GM21360 (cell line): ENCODE measurements around the gene GALNT3.

Experiments used
- ATAC-seq: cut with Tn5 transposase; IDR thresholded peaks from one replicate; pipeline ENCODE4 v1.9.1; 2021; ENCODE audit warnings: mild to moderate bottlenecking, moderate library complexity; ENCODE audit not compliant: unreplicated experiment

The GALNT3 gene

DNA sequence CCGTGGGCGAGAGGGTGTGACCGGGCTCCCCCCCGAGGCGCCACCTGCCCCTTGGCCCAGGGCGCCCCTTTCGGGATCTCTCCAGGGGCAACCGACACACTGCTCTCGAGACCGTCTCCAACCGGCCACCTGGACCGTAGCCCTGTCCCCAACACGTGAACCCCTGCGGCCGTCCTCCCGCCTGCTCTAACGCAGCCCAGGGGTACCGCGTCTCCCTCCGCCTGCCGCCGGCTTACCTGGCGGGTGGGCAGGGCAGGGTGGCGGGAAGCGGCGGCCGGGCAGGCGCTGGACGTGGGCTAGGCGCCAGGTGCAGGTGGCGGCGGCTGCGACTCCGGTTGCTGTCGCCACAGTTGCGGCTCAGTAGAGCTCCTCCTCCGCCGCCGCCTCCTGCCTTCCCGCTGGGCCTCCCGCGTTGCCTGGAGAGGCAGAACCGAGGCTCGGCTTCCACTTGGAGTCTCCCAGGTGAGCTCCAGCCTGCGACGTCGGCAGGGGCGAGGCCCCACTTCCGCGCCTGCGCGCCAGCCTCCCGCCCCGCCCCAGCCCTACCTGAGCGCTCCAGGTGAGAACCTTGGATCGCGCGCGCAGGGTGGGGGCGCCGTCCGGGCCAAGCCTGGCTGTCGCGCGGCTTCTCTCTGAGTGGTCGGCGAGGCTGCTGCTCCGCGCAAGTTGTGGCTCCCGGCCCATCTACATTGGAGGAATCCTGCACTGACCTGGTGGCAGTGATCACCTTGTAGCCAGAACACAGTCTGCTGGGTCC lies at the start of gene GALNT3:
TSS of gene GALNT3 (minus strand) at position 469 of the 757 bp plus-strand sequence. CDS start 23,547 bp downstream, outside the sequence.
- ATAC-seq, result peak; percentile 31

DNA sequence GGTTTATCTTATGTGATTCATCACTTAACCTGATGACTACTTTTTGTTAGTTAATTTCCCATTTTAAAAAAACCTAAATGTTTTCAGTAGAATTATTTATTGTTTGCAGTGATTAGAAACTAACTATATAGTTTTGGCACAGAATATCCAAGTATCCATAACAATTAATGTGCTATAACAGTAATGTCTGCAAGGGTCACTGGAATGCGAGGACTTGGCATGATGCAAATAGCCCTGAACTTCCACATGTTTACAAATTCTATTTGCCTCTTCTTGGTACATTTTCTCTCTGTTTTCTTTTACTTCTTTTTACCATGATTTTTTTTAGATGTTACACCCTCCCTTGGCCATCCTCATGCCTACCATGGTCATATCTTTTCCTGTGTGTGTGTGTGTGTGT lies 49.3 kb upstream of the GALNT3 start:
- ATAC-seq, result no peak

DNA sequence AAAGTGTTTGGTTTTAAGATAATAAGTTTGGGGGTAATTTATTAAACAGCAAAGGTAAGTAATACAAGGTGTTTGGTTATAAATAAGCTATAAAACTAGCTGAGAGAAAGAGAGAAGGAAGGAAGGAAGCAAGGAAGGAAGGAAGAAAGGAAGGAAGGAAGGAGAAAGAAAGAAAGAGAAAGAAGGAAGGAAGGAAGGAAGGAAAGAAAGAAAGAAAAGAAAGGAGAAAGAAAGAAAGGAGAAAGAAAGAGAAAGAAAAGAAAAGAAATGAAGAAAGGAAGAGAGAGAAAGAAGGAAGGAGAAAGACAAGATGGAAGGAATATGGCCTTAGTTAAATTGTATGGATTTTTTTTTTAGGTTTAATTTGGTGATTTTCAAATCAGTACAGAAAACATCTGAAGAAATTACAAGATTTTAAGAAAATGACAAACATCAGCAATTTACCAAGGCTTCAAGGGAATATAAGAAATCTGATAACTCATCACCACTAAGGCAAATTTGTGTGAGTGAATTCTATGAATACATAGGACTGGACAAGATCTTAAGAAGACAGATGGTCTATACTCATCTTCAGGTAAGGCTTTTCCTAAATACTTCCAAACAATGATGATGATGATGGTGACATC lies 46.4 kb upstream of the GALNT3 start:
- ATAC-seq, result no peak

DNA sequence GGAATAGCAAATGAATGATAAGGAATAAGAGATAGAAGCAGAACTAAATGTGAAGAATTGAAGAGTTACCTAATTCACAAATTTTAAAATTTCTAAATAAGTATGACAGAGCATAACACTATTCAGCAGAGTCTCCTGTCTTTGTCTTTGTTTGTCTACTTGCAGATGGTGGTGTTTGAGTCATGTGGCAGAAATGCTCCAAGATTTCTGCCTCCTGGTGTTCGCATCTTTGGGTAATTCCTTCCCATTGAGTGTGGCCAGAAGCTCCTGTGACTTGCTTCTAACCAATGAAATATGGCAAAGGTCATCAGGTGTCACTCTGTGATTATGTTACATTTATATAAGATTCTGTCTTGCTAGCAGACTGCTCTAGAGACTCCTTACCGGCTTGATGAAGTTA lies 45.6 kb upstream of the GALNT3 start:
- no peak for ATAC-seq

GRCh38 chr2:165837122-165837521 lies 43.1 kb upstream of the GALNT3 start:
- no peak for ATAC-seq

- ATAC-seq, result no peak
Observed at GRCh38 chr2:165835363-165835762, 41.3 kb upstream of the GALNT3 start.

GRCh38 chr2:165833156-165833555 lies 39.1 kb upstream of the GALNT3 start:
- ATAC-seq, result no peak

DNA sequence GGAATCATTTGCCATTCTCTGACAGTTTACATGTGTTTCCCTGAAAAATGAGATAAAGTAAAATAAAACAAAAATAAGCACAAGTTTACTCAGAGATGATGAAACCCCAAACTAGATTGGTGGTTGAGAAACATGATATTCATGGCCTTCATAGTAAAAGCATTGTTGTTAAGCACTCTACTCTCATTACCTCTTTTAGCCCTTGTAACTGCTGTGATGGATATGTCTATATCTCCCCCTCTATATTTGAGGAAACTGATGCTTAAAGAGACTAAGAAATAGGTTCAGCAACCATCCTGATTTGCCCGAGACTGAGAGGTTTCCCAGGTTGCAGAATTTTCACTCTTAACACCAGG lies 33.9 kb upstream of the GALNT3 start:
- ATAC-seq, result no peak

DNA sequence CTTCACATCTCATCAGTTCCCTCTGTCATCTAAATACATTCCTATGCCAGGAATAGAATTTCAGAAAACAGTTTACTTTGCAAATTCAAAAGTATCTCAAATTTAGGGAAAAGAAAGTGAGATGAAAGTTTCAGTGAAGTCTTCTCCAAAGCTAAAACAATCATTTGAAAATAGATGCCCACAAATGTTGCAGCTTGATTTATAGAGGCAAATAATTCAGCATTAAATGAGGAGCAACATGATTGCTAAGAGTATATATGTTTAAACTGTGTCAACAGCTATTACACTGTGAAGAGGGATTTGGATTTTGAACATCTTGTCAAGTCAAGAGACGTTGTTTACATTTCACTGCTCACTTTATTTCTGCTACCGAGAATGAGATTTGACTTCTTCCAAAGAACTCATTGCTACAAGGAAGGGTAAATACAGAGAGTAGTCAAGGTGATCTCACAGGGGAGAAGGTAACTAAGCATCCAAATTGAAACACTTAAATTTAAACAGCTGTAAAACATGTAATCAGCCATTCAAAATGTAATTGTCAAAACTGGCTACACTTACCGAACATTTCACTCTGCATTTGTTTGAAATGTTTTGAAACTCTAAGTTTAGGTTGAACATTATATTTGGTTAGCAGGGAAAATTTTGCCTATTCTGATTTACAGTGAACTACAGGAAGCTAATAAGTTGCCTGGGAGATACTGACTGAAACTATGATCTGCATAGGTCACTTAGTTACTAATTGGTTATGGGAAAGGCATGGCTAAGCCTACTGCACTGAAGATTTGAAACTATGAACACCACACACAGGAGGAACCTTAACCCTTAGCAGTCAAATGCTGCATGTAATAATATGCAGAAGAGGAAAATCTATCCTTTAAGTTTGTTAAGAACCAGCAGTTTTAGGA lies 33.2 kb upstream of the GALNT3 start:
- ATAC-seq, result no peak

GRCh38 chr2:165825041-165825440 lies 31.0 kb upstream of the GALNT3 start:
- ATAC-seq, result no peak

DNA sequence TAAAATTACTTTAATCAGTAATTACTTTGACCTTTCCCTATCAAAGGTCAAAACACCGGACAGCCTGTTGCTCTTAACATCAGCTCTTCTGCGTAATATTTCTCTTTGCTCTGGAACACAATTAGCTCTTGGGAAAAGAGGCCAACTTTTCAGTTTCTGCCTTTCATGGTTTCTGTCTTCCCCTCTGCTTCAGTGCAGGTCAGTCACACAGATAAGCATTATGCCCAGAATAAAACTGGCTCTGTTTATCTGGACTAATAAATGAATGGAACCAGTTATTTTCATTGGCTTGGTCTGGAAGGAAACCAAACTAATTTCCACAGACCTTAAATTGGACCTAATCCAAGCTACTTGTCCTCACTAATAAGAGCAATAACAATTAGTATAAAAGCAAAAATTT lies 26.2 kb upstream of the GALNT3 start:
- ATAC-seq, result no peak

DNA sequence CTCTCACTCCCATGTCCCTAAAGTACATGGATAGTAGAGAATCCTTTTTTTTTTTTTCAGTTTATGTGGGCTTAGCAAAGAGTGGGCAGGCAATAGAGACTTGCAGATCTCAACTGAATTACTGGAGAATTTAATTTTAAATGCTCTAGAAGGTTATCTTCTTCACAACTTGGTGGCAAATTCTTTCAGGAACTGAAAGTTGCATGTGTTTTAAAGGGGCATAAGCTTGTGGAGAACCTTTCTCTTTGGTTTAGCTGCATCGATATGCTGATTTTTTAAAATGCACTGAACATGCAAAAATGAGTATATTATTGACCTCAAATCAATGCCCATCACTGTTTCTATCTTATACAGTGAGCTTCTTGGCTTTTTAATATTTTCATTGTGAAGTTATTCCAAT lies 24.9 kb upstream of the GALNT3 start:
- no peak for ATAC-seq

DNA sequence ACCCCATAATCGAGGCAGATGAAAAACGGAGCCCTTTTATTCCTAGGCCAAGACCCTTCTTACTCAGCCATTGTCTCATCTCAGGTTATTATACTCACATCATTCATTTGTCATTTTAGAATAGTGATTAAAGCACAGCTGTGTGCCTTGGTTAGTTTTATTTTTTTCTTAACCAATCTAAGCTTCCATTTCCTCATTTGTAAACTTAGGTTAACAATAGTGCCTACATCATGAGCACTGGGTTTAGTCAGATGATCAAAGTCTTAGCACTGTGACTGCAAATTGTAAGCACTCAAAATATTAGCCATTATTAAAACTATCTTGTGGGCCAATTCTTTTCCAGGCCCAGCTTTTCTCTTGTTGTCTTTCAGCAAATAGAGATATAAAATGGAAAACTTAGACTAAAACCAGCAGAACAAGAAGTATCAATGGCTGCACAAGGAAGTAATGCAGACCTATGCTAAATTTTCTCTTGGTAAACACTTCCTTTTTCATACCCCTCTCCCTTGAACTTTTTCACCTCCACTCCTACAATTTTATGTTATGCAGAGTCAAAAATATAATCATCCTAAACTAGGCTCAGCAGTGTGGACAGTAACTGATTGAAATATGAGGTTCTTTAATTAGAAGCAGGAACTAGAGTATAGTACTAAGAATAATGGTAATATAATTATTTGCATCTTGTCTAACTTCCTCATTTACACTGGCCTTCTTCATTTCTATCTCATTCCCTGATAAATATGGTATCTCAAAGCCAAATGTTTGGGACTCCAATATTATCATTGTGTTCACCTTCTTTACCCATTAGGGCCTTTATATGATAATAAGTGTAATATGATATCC lies 21.5 kb upstream of the GALNT3 start:
- peak; percentile 55 for ATAC-seq

DNA sequence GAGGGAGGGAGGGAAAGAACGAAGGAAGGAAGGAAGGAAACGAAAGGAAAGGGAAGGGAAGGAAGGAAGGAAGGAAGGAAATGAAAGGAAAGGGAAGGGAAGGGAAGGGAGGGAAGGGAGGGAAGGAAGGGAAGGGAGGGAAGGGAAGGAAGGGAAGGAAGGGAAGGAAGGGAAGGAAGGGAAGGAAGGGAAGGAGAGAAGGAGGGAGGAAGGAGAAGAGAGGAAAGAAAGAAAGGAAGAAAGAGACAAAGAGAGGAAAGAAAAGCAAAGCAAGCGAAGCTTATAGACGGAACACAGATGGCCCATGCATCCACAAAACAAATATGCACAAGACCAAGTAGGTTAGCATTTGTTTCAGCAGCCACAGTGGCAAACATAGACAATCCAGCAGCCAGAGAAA lies 20.4 kb upstream of the GALNT3 start:
- ATAC-seq, result no peak

DNA sequence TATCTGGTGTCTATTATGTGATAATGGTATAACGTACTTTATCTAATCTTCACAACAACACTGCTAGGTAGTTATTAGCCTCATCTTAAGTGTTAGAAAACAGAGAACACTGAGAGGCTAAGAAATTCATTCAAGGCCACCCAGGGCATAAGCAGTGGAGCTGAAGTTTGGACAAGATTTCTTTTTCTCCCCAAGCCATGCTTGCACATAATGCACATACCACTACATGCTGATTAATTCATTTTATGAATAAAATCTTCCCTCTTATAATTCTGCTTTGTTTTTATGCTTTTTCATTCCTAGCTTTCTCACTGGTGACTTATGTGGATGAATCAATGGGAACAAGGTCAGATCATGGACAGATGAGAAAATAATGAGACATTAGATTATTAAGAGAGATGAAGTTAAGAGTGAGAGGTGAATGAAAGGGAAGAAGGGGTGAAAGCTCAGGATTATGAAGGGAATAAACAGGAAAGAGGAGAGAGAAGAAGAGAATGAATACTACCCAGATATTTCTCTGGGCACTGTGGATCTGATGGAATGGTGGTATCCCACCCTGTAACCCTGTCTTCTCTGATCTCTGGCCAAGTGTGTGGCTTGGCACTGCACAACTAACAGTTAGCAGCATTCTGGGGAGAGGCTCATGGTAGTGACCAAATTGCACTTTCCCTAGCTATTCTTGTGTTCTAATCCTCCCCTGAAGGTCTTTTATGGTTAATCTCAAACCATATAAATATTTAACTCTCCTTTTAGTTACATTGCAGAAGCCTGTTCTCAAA lies 17.7 kb upstream of the GALNT3 start:
- ATAC-seq, result no peak

GRCh38 chr2:165810418-165810817 lies 16.4 kb upstream of the GALNT3 start:
- no peak for ATAC-seq

DNA sequence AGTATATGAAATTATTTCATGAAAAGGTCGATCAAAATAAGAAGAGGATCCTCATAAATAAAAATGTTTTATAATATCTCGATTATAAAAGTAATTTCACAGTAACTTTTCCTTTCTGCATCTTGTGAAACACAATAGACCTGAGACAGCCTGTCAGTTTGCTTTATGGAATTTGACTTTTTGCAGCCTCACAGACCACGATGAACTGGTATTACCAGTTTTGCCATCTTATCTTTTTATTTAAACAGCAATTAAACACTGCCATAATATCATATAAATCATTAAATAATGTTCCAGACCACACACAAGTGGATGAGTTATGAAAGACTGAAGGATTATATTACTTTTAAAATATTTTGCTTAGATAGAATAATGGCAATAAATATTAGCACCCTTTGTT lies 10.7 kb upstream of the GALNT3 start:
- no peak for ATAC-seq

DNA sequence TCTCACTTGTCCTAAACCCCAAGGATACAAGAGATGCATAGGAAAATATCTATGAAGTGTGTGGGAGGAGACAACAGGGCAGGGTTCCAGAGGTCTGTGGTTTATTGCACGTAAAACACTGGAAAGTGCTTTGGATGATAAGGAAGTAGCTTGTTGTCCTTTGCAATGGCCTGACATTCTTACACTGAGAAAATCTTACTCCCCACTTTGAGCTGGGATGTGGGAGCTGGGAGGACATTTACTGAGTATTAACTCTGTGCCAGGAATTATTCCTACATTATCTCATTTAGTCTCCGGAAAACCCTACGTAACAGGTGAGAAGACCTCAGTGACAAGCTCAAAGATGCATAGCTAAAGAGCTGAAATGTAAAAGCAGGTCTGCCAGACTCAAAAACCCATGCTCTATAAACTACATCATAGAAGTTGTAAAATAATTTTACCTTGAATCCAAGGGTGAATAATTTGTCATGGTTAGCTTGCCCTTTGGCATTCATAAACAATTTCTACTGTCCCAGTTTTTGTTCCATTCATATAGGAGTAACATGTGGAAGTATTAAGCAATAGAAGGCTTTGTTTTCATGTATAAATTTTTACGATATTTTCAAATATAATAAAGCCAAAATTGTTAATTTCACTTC lies 9.2 kb upstream of the GALNT3 start:
- no peak for ATAC-seq

DNA sequence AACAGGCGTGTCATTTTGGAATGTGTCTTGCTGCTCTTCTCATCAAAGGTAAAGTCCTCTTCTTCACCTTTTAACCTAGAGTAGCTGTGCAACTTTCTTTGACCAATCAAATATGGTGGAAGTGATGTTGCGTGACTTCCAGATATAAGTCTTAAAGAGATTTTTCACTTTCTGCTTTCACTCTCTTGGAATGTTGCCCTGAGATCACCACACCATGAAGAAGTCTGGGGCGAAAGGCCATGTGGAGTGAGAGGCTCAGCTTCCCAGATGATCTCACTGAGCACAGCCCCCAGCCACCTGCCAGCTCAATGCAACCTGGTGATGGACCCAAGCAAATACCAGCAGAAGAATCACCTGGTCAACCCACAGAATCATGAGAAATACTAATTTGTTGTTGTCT lies 7.1 kb upstream of the GALNT3 start:
- no peak for ATAC-seq
